Measurements from ENCODE around the gene E2F4.

Gene E2F4

GRCh38 chr16:67158637-67159600 lies 33.0 kb upstream of the E2F4 start:
- no peak for DNase-seq

GRCh38 chr16:67161595-67162058 lies 30.3 kb upstream of the E2F4 start:
- no peak for DNase-seq

GRCh38 chr16:67162506-67163163 lies 29.3 kb upstream of the E2F4 start:
- no peak for DNase-seq

GRCh38 chr16:67163164-67163998 lies 28.6 kb upstream of the E2F4 start:
- DNase-seq: no peak

- no peak for DNase-seq
Measured at GRCh38 chr16:67163999-67164558, 27.9 kb upstream of the E2F4 start.

- no peak for DNase-seq
Measured at GRCh38 chr16:67164599-67165061, 27.3 kb upstream of the E2F4 start, which contains the start of gene HSF4. HSF4 (plus strand) TSS chr16:67164745; CDS start chr16:67164812, 67 bp downstream.

GRCh38 chr16:67165121-67166078 lies 26.6 kb upstream of the E2F4 start:
- no peak for DNase-seq

GRCh38 chr16:67166110-67166547 lies 25.8 kb upstream of the E2F4 start:
- no peak for DNase-seq

- no peak for DNase-seq
Measured at GRCh38 chr16:67166598-67167168, 25.3 kb upstream of the E2F4 start.

- no peak for DNase-seq
Measured at GRCh38 chr16:67167588-67167987, 24.4 kb upstream of the E2F4 start.

GRCh38 chr16:67169011-67169451 lies 22.9 kb upstream of the E2F4 start:
- no peak for DNase-seq

- no peak for DNase-seq
Measured at GRCh38 chr16:67169642-67170167, 22.2 kb upstream of the E2F4 start.

- DNase-seq: no peak
Measured at GRCh38 chr16:67170168-67170948, 21.6 kb upstream of the E2F4 start, which contains the start of gene NOL3. NOL3 (plus strand) TSS chr16:67170538.

GRCh38 chr16:67170949-67171649 lies 20.9 kb upstream of the E2F4 start:
- DNase-seq: no peak

GRCh38 chr16:67173323-67173722 lies 18.6 kb upstream of the E2F4 start:
- DNase-seq: no peak

- no peak for DNase-seq
Measured at GRCh38 chr16:67173808-67174705, 17.9 kb upstream of the E2F4 start.

GRCh38 chr16:67174706-67175231 lies 17.2 kb upstream of the E2F4 start:
- no peak for DNase-seq

GRCh38 chr16:67176662-67177061 lies 15.3 kb upstream of the E2F4 start:
- DNase-seq: no peak

Data from GDM1 (cell line).